Measurements from ENCODE around the gene SEC24C. TPM values are rescaled to one million over a fixed set of nuclear protein-coding genes. Genes with fewer than 3 reads are reported as not detected.

SEC24C gene
- total RNA-seq, 4 donors from 2014 or later: 56.2 to 95.2 (median 83.9) TPM

GRCh38 chr10:73799899-73800559 lies 55.9 kb downstream of the SEC24C start:
- WGBS, 2 donors: 78 to 83% methylated on average over 8 to 9 of the region's 9 CpGs

GRCh38 chr10:73800560-73801252 lies 56.5 kb downstream of the SEC24C start:
- Histone ChIP-seq H3K27ac (no peak overlapping the region), H3K4me3 (replicated peaks in 1 of 3) (no peak overlapping the region), H3K36me3 (peaks cover 74 to 86% of the 10 kb centered on the region in 2 donors), H3K9me3 (no peaks in the 10 kb centered on the region), H3K27me3 (no peaks in the 10 kb centered on the region), H3K4me1 (no peaks in the 10 kb centered on the region)
- intact Hi-C loops (cut with DNase I): no loop called here
- no peak for DNase-seq
- 85 to 90% methylated on average over 20 of the region's 20 CpGs for WGBS, 2 donors
- TF ChIP-seq CTCF (IDR thresholded peaks at IDR 0.05) (no peak), POLR2A (IDR thresholded peaks at IDR 0.05) (no peak)

More at GRCh38 chr10:73799899-73800559, 55.9 kb downstream of the SEC24C start:
- H3K4me3 ChIP-seq (replicated peaks in 1 of 3): no peak overlapping the region
- intact Hi-C loops (cut with DNase I): no loop called here
- TF ChIP-seq CTCF (IDR thresholded peaks at IDR 0.05): no peak
- no peak for TF ChIP-seq POLR2A (IDR thresholded peaks at IDR 0.05)
- no peak overlapping the region for H3K27ac ChIP-seq
- H3K36me3 ChIP-seq: peaks cover 74 to 86% of the 10 kb centered on the region in 2 donors
- no peak for DNase-seq
- H3K4me1 ChIP-seq: no peaks in the 10 kb centered on the region
- H3K27me3 ChIP-seq: no peaks in the 10 kb centered on the region
- H3K9me3 ChIP-seq: no peaks in the 10 kb centered on the region

- H3K9me3 ChIP-seq: no peaks in the 10 kb centered on the region
- WGBS, 2 donors: 88 to 98% methylated on average over 11 to 13 of the region's 13 CpGs
- no peak overlapping the region for H3K27ac ChIP-seq
- H3K4me1 ChIP-seq: no peaks in the 10 kb centered on the region
- H3K36me3 ChIP-seq: peaks cover 76 to 87% of the 10 kb centered on the region in 2 donors
- no peaks in the 10 kb centered on the region for H3K27me3 ChIP-seq
- TF ChIP-seq POLR2A (IDR thresholded peaks at IDR 0.05): no peak
- no peak for TF ChIP-seq CTCF (IDR thresholded peaks at IDR 0.05)
- DNase-seq: no peak
- H3K4me3 ChIP-seq (replicated peaks in 1 of 3): no peak overlapping the region
- intact Hi-C loops (cut with DNase I): no loop called here
Observed at GRCh38 chr10:73801253-73801590, 57.0 kb downstream of the SEC24C start.

- 87 to 91% methylated on average over 11 of the region's 11 CpGs for WGBS, 2 donors
Observed at GRCh38 chr10:73802276-73802991, 58.3 kb downstream of the SEC24C start.

More at GRCh38 chr10:73802276-73802991, 58.3 kb downstream of the SEC24C start:
- peaks cover 0 to 4% of the 10 kb centered on the region in 2 donors for H3K4me1 ChIP-seq
- H3K27ac ChIP-seq: no peak overlapping the region
- no peaks in the 10 kb centered on the region for H3K27me3 ChIP-seq
- H3K36me3 ChIP-seq: peaks cover 75 to 86% of the 10 kb centered on the region in 2 donors
- TF ChIP-seq CTCF (IDR thresholded peaks at IDR 0.05): no peak
- no peak for TF ChIP-seq POLR2A (IDR thresholded peaks at IDR 0.05)
- intact Hi-C loops (cut with DNase I): no loop called here
- no peaks in the 10 kb centered on the region for H3K9me3 ChIP-seq
- no peak for DNase-seq
- no peak overlapping the region for H3K4me3 ChIP-seq (replicated peaks in 1 of 3)

All from thyroid gland (tissue), 4 donors.